Stimulated activated CD4-positive, alpha-beta T cell treated with anti-CD3 and anti-CD28 coated beads, Interleukin-1b, Interleukin-23, amount 100 ng/mL, for 1 hour (primary cell): ENCODE measurements around the gene MTHFR.
"Not testable (repeated sequence)": the region's sequence is repeated elsewhere in the genome, so short reads cannot be mapped to it uniquely, and the experiment has no call there.

ENCODE experiments used
- DNase-seq, 2 donors: peaks; one replicate each; pipeline ENCODE4 v3.0.0-alpha.2; 2020; ENCODE audit warnings: low read depth in 2 of 2

Gene MTHFR

DNA sequence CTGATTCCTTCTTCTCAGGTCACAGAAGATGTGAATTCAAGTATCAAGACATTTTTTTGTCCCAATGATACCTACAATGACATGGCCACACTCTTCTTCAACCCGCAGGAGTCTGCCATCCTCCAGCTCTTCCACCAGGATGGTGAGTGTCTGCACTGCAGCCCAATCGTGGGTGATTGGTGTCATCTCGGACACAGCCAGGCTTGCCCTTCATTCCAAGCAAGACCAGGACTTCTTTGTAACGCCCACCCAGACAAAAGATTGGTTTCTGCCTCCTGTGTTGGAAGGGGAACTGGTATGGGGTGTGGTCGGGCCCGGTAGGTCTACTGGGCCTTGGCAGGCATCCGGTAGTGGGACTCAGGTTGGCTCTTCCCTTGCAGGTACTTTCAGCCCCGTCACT is 27.7 kb upstream of the MTHFR start:
- DNase-seq: no peak

GRCh38 chr1:11831945-11832725 is 26.4 kb upstream of the MTHFR start:
- no peak for DNase-seq

DNA sequence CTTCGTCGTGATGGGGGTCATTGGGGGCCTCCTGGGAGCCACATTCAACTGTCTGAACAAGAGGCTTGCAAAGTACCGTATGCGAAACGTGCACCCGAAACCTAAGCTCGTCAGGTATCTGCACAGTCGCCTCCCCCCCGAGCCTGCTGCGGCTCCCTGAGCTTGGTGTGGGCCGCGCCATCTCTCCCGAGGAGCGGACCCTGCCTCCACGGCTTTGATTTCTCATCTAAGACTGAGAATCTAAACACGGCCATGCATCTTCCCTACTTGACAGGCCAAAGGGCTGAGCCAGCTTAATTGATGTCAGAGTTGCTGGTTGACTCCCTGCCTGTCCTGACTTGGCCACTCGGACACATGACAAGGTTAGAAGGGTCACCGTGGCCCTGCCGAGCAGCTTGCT is 22.7 kb upstream of the MTHFR start:
- DNase-seq: no peak

- no peak for DNase-seq
These were observed 21.2 kb upstream of the MTHFR start for GRCh38 chr1:11826946-11827345.

GRCh38 chr1:11825131-11825530 is 19.4 kb upstream of the MTHFR start:
- no peak for DNase-seq

GRCh38 chr1:11823366-11824137 is 17.8 kb upstream of the MTHFR start:
- DNase-seq: no peak

- DNase-seq: no peak
These were observed 16.3 kb upstream of the MTHFR start for GRCh38 chr1:11822091-11822490.

DNA sequence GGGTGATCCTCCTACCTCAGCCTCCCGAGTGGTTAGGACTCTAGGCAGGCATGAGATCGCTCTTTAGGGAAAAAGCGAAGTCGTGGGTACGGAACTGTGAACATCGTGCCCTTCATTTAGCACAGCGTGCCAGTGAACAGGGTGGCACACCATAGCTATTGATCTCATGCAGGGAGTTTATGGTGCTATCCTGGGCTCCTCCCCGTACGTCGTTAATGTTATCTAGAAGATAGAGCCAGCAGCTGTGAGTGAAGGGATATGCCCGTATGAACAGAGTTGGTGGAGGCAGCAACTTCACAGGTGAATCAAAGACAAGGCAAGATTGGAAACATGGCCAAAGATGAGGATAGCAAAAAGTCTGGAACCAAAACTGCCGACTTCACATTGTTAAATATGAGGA is 11.4 kb upstream of the MTHFR start:
- no peak for DNase-seq

- no peak for DNase-seq
These were observed 7.3 kb upstream of the MTHFR start for GRCh38 chr1:11813021-11813420.

DNA sequence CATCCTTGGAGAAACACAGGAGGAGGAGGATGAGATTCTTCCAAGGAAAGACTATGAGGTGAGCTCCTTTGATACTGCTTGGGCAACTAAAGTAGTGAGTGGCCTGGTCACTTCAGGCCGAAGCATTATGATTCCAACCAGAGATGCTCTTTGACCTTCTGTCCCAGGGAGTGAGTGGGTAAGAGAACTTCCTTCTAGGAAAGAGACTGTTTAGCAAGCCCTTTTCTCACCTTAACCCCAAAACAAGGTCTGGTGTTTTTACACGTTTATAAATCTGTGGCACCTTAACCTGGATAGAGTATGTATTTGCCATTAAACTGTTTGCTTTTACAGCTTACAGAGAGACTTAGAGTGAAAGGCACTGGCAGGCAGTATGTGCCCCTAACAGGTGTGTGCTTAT is 1.4 kb upstream of the MTHFR start:
- no peak for DNase-seq

DNA sequence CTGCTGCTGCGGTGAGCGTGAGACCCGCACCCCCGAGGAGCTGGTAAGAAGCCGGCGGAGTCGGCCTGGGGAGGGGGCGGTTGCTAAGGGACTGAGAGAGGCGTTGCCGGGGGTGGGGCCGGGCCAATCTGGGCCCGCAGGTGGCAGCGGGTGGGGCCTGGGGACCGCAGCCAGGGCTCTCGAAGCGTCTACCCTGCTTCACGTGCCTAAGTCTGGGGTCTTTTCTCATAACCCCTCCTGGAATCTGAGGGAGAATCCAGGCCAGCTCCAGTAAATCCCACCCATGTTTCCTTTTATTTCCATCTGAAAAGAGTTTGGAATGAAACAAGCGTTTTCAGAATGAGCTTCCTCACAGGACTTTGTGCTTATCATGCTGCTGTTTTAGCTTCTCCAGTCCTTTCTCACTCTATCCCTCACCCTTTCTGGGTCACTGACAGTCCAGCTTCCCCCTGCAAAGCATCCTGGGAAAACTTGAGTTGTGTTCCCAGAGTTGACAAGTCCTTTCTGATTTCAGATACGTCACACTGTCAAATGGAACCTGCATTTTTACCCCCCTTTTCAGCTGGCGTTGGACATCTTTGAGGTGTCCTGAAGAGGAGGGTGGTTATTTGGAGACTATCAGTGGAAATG is 658 bp upstream of the MTHFR start:
- peak; percentile 37 to 44 for DNase-seq

- DNase-seq: no peak
These were observed 920 bp downstream of the MTHFR start for GRCh38 chr1:11804666-11805421.

- DNase-seq: not testable (repeated sequence)
These were observed 1.7 kb downstream of the MTHFR start for GRCh38 chr1:11803924-11804665.

- peak; percentile 29 to 45 for DNase-seq
These were observed 2.5 kb downstream of the MTHFR start for GRCh38 chr1:11802973-11803885.

DNA sequence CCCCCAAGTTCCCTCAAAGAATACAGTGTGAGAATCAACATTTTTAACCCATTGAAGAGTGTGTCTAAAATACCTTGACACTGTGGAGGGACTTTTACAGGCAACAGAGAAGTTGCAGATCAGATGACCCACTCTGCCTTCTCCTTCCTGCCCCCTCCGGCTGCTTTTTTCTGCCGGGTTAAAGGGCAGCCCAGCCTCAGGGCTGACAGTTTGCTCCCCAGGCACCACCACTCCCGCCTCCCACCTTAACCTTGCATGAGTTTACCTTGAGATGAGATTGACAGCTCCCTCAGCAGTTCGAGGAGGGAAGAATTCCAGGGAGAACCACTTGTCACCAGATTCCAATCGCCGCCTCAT is 3.2 kb downstream of the MTHFR start:
- no peak for DNase-seq

DNA sequence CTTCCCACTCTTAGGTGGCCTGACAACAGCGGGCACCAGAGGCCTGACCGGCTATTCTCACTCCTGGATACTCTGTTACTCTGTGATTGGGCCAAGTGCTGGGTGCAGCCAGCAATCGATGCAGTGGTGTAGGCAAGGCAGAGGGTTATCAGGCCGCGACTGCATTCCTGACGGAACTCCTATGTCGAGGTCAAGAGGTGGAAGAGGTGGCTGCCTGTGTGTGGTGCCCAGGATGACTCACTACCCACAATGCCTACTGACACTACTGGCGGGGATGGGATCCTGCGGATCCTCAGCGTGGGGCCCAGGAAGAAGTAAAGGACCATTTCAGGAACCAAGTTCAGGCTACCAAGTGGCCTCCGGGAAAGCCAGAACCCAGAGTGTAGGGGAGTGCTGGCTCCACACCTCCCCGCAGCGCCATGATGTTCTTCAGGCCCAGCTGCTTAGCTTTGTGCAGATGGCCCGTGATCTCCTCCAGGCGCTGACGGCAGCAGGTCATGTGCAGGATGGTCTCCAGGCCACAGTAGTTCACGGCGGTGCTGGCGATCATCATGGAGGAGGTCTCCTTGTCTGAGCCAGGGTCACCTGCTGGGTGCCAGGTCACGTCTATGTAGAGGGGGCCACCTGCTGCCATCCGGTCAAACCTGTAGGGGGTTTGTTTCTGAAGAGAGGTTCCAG is 4.9 kb downstream of the MTHFR start:
- DNase-seq: no peak

DNA sequence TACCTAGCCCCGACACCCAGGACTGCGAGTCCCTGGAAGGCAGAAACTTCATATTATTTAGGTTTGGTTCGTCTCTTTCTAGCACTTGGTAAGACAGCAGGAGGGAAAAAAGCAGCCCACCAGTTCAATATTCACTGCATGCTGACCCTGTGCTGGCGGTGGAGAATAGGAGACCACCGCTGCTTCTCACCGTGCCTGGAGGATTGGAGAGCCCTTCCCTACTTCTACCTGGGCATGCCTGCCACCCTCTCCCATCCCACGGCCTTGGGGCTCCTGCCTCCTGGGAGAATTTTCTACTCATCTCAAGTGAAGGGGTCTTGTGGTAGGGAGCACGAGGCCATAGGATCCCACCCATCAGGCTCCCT is 5.4 kb downstream of the MTHFR start:
- DNase-seq: no peak

- DNase-seq: no peak
These were observed 5.9 kb downstream of the MTHFR start for GRCh38 chr1:11799896-11800295.

- DNase-seq: no peak
These were observed 6.7 kb downstream of the MTHFR start for GRCh38 chr1:11799099-11799498.
